NCI-H1436 (cell line): Measurements from ENCODE around the gene FAM177B.

Experiments used
- DNase-seq: peaks from one replicate; lab custom pipeline; 2025; lab: John Stamatoyannopoulos, UW

FAM177B gene

DNA sequence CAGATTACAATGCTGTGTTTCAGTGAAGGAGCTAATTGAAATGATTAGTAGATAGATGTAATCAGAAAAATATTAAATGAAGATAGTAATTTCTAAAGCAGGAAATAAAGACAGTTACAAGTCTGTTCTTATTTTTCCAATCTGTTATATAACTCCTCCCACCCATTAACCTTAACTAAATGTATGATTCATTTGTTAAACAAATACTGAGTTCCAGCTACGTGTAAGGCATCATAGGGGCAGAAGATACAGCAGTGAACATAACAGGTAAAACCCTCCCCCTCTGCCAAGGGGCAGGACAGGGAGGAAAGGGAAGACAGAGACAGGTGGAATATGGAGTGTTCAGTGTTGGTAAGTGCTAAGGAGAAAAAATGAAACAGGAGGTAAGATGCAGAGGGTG lies at the start of gene FAM177B:
Gene FAM177B (plus strand): TSS at position 231 of the 400 bp plus-strand sequence. CDS start 9,344 bp downstream, outside the sequence.
- DNase-seq = no peak

DNA sequence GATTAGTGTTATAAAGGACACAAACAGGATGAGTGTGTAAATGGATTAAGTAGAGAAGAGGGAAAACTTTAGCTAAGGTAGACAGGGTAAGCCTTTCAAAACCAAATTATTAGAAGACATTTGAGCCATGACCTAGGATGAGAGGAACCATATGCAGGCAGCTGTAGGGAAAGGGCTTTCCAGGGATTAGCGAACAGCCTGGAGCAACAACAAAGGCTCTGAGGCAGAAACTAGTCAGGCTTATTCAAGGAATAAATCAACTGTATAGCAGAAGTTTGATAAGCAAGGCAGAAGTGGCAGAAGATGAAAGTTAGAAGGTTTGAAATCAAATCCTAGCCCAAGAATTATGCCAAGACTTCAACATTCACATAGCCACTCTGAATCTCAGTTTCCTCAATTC lies 46.0 kb upstream of the FAM177B start:
- DNase-seq = no peak

DNA sequence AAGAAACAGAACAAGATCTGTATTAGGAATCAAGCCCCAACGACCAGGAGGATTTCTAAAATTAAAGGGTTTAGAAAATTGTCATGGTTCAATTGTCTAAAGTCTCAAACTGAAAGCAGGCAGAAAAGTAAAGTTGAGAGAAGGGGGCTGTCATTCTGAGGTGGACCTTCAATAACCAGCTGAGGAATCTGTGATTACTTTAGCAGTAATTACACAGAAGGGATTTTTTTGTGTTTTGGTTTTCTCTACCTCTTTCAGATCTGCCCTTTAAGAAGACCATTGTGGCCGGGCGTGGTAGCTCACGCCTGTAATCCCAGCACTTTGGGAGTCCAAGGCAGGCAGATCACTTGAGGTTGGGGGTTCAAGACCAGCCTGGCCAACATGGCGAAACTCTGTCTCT lies 42.1 kb upstream of the FAM177B start:
- DNase-seq = no peak

DNA sequence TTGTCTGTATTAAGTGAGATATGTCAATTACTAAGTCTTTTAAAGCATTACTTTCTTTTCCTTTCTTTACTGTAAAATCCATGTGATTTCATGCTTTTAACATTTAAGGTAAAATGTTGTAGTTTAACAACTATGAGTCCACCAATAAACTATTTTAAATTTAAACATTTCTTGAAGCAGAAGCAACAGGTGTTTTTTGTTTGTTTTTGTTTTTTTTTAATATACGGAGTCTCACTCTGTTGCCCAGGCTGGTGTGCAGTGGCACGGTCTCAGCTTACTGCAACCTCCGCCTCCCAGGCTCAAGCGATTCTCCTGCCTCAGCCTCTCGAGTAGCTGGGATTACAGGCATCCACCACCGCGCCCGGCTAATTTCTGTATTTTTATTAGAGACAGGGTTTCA lies 40.3 kb upstream of the FAM177B start:
- DNase-seq = no peak

DNA sequence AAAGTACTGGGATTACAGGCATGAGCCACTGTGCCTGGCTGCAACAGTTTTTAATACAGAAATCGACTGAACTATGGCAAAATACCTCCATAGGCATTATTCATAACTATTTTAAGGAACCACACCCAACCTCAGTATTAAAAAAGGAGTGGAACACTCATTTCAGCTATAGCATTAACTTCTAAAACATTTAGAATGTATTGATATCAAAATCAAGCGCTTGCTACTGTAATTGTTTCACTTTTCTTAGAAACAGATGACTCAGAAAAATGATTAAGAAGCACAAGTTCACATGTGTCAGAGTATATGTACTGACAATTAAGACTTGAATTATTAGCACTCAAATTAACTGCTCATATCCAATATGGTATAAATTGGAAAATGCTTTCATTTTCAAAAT lies 39.8 kb upstream of the FAM177B start:
- DNase-seq = no peak

DNA sequence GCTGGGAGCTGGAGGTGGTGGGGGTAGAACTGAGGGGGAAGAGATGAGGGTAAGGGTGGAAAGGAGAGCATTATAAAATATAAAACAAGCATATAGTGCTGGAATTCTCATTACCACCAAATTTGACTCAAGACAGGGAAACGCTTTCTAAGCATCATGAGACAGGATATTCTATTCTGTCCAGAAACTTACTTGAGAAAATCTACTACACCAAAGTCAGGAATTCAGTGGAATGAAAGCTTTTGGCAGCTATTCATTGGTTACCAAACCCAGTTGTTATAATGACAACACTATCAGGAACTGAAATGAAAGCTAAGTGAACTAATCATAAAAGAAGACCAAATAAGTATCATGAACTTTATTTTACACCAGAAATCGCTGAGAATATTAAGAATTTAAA lies 39.2 kb upstream of the FAM177B start:
- DNase-seq = no peak

DNA sequence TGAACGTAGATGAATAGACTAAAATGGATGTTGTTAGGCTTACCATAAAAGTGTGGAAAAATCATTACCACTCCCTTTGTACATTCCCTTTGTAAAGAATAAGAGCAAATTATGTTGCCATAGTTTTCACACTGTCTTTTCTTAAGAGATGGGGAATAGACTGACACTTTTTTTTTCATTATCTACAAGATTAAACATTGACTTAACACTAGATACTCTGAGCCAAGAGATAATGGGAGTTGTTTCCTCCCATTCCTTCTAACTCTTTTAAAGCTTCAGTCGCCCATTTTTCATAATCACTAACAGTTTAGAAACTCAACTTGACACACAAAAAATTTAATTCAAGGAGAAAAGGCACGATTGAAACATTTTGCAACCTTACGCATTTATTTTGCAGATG lies 34.8 kb upstream of the FAM177B start:
- no peak for DNase-seq

DNA sequence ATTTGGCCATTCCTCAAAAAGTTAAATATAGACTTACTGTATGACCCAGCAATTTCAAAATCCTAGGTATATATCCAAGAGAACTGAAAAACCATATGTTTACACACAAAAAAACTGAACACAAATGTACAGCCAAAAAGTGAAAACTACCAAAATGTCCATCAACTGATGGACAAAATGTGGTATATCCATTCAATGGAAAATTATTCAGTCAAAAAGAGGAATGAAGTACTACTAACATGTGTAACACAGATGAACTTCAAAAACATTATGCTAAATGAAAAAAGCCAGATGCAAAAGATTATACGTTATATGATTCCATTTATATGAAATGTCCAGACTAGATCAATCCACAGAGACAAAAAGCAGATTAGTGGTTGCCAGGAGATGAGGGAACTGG lies 32.7 kb upstream of the FAM177B start:
- no peak for DNase-seq

DNA sequence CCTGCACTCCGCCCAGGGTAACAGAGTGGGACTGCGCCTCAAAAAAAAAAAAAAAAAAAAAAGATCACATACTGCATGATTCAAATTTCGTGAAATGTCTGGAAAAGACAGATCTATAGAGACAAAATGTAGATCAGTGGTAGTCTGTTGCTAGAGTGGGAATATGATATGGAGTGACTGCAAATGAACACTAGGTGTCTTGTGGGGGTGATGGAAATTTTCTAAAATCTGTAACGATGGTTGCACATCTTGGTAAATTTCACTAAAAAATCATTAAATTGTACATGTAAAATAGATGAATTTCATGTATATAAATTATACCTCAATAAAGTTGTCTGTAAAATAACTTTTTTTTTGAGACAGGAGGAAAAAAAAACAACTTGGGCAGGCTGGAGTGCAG lies 30.2 kb upstream of the FAM177B start:
- no peak for DNase-seq

DNA sequence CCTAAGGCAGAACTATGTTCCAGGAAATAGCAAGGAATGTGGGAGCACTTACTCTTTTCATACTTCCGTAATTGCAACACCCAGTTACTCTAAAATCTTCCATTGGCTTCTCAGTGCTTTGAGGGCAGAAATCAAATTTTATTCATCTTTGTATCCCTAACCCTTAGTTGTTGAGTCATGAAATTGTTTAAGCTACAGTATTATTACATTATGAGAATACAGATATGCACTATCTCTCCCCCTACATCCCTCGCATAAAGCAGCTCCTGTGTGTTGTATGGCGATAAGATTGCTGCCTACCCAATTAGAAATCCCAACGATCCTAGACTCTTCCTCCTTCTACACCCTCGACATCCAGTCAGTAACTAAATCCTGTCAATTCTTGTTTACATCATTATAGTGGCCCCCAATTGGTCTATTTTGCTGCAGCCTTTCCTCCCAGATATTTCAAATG lies 27.3 kb upstream of the FAM177B start:
- DNase-seq = no peak

DNA sequence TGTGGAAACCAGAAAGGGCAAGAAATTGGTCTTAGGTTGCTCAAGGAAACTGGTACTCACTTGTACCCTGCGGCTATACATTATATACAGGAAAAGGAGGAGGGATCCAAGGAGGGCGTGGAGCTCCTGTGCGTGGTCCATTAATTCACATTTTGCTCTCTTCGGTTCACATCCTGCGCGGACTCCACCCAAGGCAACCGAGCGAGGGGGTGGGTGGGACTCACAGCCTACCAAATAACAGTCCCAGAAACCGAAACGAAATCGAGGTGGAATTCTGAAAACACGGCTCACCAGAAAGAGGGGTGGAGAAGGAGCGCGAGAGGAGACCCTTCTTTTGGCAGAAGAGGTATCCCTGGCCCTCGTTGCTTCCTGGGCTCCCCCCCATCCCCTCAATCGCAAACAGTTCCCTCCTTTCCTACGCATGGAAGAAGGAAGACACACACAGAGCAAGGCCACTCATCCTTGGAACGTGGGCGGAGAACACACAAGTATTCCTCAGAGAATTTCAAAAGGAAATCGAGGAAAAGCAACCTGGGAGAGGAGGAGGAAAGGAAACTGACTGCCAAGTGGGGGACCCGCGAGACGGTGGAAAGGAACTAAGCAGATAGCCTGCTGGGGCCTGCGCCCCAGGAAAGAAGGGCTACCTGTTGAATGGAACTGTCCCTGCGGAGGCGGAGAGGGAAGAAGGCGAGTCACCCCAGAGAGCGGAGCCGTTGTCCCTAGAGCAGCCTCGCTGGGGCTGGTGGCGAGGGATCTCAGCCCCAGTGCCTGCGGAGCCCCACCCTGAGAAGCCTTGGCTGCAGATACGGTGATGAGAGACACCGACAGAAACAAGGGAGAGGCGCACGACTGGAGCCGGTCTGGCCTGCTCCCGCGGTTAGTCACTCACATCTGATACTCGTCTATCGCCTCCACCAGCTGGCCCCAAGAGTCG lies 25.4 kb upstream of the FAM177B start:
- DNase-seq = peak; percentile 47

DNA sequence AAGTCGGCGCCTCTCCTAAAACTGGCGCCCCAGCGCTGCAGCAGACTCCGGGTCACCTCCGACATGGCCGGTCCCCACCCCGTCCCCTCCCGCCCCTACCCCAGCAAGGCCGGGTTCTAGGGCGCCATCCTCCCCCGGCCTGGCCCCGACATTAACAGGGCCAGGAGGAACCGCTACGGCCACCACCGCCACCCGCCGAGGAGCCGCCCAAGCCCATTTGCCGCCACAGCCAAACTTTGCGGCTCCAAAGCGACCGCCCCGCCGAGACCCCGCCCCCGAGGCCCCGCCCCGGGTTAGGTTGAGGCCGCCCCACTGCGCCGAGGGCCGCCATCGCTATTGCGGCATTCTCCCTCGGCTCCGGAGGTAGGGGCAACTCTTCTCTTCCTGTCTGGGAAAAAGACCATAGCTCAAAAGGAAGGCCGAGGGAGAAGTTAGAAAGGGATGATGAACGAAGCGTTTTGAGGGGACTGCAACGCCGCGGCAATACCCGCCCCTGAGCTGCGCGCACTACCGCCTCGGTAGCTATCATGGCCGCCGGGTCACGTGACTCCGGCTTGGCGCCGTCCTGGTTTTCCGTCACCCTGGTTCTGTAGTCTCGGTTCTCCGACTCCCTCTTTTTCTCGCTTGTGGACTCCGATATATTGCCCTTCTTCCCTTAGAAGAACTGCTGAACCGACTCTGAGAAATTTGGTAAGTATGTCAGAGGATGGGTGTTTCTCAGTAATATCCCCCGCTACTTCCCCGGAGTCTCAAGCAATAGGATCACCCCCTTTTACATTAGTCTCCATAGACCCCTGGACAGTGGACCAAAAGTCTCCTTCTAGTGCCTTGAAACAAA lies 24.5 kb upstream of the FAM177B start, which contains the start of the genes AIDA and BROX:
Gene AIDA (minus strand): TSS at position 239 of the 838 bp plus-strand sequence. CDS start 174 bp downstream, at position 65.
Gene BROX (plus strand): TSS at position 312 of the 838 bp plus-strand sequence. CDS start 3,136 bp downstream, outside the sequence.
- peak; percentile 89 for DNase-seq

DNA sequence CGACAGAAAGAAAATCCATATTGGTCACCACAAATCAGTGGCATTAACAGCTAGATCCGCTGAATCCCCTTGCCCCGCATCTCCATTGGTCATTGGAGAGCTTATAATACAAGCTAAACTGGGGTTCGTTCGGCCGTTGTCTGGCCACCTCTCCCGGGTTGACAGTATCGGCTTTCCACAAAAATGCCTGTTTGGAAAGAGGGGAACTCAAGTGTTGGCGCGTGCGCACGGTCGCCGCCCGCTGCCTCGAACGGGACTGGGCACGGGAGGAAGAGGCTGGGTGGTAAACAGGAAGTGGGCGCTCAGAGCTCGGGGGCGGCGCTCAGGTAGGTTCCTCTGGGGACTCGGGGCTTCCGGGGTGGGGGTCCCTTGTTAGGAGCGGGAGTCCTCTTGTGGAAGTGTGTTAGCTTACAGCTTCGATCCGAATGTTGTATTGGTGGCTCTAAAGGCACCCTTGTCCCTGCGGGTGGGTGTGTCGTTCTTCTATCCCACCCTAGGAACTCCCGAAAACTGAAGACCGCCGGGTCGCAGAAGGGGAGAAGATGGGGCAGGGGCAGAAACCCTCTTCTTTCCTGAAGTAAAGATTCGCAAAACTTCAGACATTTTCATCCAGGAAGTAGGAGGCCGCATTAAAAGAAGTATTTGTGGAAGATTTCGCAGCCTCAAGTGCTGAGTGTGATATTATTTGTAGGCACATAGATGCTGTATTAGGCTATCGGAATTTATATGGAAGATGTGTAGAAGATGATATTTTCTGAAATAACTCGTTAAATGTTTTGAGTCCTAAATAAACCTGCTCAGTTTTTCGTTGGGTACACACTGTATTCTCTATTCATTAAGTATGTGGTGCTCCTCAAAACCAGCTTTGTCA lies 23.7 kb upstream of the FAM177B start:
- peak; percentile 98 for DNase-seq

DNA sequence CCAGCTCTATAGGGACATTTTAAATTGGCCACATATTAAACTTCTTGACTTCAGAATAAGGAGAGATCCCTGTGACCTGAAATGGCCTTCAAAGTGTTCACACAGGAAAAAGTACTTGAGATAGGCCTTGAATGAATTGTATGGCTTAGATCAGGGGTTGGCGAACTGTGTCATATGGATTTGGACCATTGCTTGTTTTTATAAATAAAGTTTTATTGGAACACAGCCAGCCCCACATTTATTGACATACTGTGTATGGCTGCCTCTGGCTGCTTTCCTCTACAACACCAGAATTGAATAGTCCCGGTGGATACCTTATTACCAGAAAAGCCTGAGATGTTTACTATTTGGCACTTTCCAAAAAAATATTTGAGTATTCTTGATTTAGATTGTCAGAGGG lies 20.6 kb upstream of the FAM177B start:
- no peak for DNase-seq

DNA sequence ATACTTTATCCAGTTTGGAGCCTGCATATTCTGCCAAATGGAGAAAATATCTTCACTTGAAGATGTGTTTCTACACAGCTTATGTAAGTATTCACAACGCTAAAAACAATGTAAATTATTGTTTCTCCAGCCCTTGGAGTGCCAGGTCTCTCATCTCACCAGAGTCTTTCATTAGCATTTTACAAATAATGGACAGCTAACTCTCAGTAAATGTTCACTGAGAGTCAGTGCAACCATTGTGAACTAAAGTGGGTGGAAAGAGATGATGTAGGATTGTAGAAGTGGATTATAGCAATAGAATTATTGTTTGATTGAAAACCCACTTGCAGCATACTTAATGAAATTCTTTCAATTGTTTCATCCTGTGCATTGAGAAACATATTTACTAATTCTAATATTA lies 8.3 kb upstream of the FAM177B start:
- no peak for DNase-seq

DNA sequence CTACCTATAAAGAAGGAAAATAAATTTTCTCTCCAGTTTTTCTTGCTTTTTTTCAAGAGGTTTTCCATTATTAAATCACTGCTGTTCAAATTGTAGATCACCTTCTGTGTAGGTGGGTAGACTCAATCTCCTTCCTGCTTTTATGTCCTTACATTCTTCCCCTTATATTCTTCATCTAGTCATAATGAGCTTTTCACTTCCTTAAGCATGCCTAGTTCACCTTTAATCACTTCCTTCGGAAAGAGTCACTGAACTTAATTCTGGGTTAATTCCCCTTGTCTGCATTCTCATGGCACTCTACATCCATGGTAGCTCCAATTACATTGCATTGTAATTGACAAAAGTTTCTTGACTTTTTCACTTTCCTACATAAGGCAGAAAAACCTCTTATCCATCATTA lies 6.1 kb upstream of the FAM177B start:
- no peak for DNase-seq

DNA sequence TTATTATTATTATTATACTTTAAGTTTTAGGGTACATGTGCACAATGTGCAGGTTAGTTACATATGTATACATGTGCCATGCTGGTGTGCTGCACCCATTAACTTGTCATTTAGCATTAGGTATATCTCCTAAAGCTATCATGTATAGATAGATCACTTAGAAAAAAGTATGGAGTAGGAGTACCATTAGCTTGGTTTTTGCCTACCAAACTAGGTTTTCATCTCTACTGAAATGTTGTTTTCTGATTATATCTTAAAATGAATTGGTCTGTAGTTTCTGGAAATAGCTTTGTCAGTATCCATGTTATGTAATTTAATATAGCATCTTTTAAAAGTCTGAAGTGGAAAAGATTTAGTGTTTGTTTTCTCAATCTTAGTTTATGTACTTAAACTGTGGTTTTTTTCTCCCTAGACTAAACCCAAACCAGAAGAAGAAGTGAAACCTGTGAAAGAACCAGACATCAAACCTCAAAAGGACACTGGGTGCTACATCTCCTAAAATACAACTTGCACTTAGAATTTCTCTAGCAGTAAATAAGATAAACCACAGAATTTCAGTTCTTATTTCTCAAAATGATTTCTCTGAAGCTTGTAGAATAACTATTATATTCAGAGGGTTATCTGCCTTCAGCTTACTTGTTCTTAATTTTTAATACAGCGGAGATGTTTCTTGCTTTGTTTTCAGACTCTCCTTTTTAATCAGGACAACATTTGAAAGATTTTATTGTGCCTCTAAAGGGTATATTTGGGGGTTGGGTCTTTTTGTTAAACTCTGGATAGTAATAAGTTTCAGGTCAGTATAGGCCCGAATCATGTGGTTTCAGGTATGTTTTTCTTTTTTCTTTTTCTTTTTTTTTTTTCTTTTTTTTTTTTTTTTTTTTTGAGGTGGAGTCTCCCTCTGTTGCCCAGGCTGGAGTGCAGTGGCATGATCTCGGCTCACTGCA lies 4.5 kb upstream of the FAM177B start:
- DNase-seq = no peak

DNA sequence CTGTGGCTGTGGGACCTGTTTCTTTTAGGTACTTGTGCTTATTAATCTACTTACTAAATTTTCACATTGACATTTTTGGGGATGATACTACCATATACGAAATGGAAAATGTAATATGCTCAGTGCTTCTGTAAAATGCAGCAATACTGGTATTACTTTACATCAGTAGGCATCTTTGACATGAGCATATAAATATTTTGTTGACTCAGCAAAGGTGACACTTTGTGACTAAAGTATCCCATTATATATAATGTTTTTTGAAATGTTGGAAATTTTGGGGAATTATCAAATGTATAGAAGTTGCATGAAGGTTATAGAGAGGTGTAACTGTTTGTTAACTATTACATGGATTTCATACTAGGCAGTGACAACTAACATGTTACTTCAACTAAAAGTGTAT lies 2.3 kb upstream of the FAM177B start:
- DNase-seq = no peak

DNA sequence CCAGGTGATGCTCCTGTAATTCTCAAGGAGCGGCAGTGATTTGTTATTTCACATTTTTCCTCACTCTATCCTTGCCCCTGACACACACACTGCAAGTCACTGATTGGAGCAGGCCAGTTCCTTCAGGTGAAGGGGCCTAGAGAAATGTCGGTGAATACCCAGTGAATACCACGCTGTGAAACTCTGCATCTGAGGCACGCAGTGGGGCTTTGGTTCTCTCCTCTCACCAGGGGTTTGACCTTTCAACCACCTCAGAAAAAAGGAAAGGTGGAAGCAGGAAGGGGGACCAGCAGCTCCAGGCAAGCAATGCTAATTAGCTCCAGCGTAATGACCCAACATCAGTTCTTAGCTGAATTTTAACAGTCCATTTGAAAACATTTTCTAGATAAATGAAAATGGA lies 532 bp upstream of the FAM177B start:
- no peak for DNase-seq

DNA sequence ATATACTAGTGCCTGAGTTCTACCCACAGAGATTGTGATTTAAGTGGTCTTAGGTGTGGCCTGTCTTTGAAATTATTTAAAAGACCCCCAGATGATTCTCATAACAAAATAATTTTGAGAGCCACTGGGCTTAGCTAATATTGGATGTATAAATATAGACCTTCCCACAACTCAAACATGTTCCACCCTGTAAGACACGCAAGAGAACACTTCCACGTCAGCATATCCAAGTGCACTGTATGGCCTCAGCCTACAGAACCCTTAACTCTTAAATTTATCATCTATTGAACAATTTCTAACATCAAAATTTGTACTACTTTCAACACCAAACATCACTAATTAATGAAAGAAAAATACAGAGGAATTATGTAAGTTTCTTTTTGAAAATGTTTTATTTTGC lies 2.5 kb downstream of the FAM177B start:
- no peak for DNase-seq

DNA sequence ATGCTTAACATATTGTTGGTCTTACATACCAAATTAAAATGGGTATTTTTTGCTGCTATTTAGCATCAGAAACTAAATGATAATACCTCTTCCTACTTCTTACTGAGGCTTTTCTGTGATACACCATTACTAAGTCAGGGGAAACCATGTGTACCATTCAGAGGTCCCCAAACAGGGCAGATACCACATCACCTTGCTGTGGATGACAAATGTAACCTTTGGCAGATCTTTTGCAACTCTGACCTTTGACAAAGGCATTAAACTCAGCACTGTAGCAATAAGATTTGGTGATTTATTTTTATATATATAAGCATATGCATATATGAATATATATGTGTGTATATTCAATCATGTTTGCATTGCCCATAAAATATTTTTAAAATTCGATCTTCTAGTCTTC lies 2.9 kb downstream of the FAM177B start:
- no peak for DNase-seq
